A549 (cell line): Measurements from ENCODE around the gene PRSS21. TPM values are rescaled to one million over a fixed set of nuclear protein-coding genes. Genes with fewer than 3 reads are reported as not detected.

ENCODE experiments used
- ATAC-seq, 2 experiments: fragments of 200-7000 bp in 1 of 2; fragments of >200 bp in 1 of 2; cut with Nextera tagmentation in 1 of 2; cut with Tn5 transposase in 1 of 2; 3 replicates each; pipeline versions ENCODE4 v1.8.0 to v1.9.1; 2018 to 2020; ENCODE audit warnings: mild to moderate bottlenecking in 1 of 2, moderate library complexity in 1 of 2
- CTCF ChIA-PET: fragments of 300-600 bp; sonication (Branson Sonifier 250); formaldehyde crosslinking; extraction: SDS; loops from one replicate; lab custom pipeline; 2021; ENCODE audit warnings: antibody characterized with exemption, inconsistent platforms; lab: Yijun Ruan, JAX
- POLR2A ChIA-PET: fragments of 350-600 bp; formaldehyde crosslinking; extraction: SDS; loops from one replicate; lab custom pipeline; 2021; ENCODE audit warnings: antibody characterized with exemption, inconsistent platforms; lab: Yijun Ruan, JAX
- DNase-seq, 2 experiments: peaks; one replicate each; pipeline versions ENCODE4 v3.0.0 to v3.0.0-alpha.2; 2011 to 2016; ENCODE audit warnings: low read depth in 1 of 2, low spot score in 1 of 2
- FAIRE-seq: peaks from 2 replicates; lab custom pipeline; 2011; peaks lifted over from hg19 to GRCh38; lab: Jason Lieb, UNC
- H3K27ac ChIP-seq, 2 experiments: fragments of >200 bp; sonication (Bioruptor Twin); formaldehyde crosslinking; 3 replicates each; pipeline ENCODE4 v1.5.1; 2016 to 2017
- H3K4me1 ChIP-seq: fragments of >200 bp; sonication (Bioruptor Twin); formaldehyde crosslinking; 3 replicates; pipeline ENCODE4 v1.6.1; 2016
- H3K4me2 ChIP-seq: fragments of >200 bp; sonication (Bioruptor Twin); formaldehyde crosslinking; 3 replicates; pipeline ENCODE4 v1.6.1; 2016
- H3K4me3 ChIP-seq: fragments of >200 bp; sonication (Bioruptor Twin); formaldehyde crosslinking; 3 replicates; pipeline ENCODE4 v1.5.1; 2016
- H3K9me3 ChIP-seq: fragments of >200 bp; sonication (Bioruptor Twin); formaldehyde crosslinking; 3 replicates; pipeline ENCODE4 v1.6.1; 2016
- CEBPB ChIP-seq, 2 experiments: fragments of >200 bp in 1 of 2; sonication (Bioruptor Twin) in 1 of 2; formaldehyde crosslinking in 1 of 2; IDR thresholded peaks; 2 replicates each; pipeline ENCODE4 v1.6.1; 2012 to 2016
- CTCF ChIP-seq: fragments of >200 bp; sonication (Bioruptor Twin); formaldehyde crosslinking; IDR thresholded peaks from 3 replicates; pipeline ENCODE4 v1.5.1; 2016
- EHMT2 ChIP-seq: fragments of 200-600 bp; sonication (generic); IDR thresholded peaks from 2 replicates; pipeline ENCODE4 v1.6.1; 2016; ENCODE audit warnings: antibody characterized with exemption, low read depth, mild to moderate bottlenecking, moderate library complexity
- ESRRA ChIP-seq: fragments of 150-350 bp; IDR thresholded peaks from 2 replicates; pipeline ENCODE4 v1.6.1; 2014; ENCODE audit warnings: mild to moderate bottlenecking, low read length, borderline replicate concordance
- FOSB ChIP-seq: fragments of 250-450 bp; sonication (Bioruptor Pico); IDR thresholded peaks from 2 replicates; pipeline ENCODE4 v1.5.0; 2020; ENCODE audit warnings: mild to moderate bottlenecking, moderate library complexity
- HOXB13 ChIP-seq: fragments of 250-450 bp; sonication (Bioruptor Pico); IDR thresholded peaks from 2 replicates; pipeline ENCODE4 v1.5.0; 2020; ENCODE audit warnings: low read depth, mild to moderate bottlenecking, moderate library complexity
- HOXB5 ChIP-seq: fragments of 250-450 bp; sonication (Bioruptor Pico); IDR thresholded peaks from 2 replicates; pipeline ENCODE4 v1.5.0; 2020; ENCODE audit warnings: mild to moderate bottlenecking, moderate library complexity
- JUNB ChIP-seq: fragments of >200 bp; sonication (Bioruptor Twin); formaldehyde crosslinking; IDR thresholded peaks from 2 replicates; pipeline ENCODE4 v1.6.1; 2016
- MYC ChIP-seq: IDR thresholded peaks from 2 replicates; pipeline ENCODE4 v1.6.1; 2012; ENCODE audit warnings: mild to moderate bottlenecking, inconsistent platforms, low read length, improper control_type of control experiment, borderline replicate concordance
- PHF8 ChIP-seq: fragments of 200-600 bp; sonication (generic); IDR thresholded peaks from 2 replicates; pipeline ENCODE4 v1.6.1; 2016; ENCODE audit warnings: low read depth, mild to moderate bottlenecking, antibody characterized with exemption, moderate library complexity, borderline replicate concordance
- POLR2AphosphoS2 ChIP-seq: conservative IDR thresholded peaks from 2 replicates; pipeline ENCODE4 v1.6.1; 2012; ENCODE audit warnings: low read length, improper control_type of control experiment, inconsistent platforms
- RAD21 ChIP-seq, 2 experiments: fragments of >200 bp in 1 of 2; sonication (Bioruptor Twin) in 1 of 2; formaldehyde crosslinking in 1 of 2; IDR thresholded peaks in 1 of 2; conservative IDR thresholded peaks in 1 of 2; 2 replicates in 1 of 2; 3 replicates in 1 of 2; pipeline ENCODE4 v1.6.1; 2012 to 2018; ENCODE audit warnings: inconsistent platforms in 1 of 2
- REST ChIP-seq: fragments of 200-600 bp; sonication (generic); IDR thresholded peaks from 2 replicates; pipeline ENCODE4 v1.6.1; 2016; ENCODE audit warnings: antibody characterized with exemption, mild to moderate bottlenecking, moderate library complexity
- RNF2 ChIP-seq: fragments of 200-600 bp; sonication (generic); IDR thresholded peaks from 2 replicates; pipeline ENCODE4 v1.6.1; 2016; ENCODE audit warnings: low read depth, mild to moderate bottlenecking, antibody characterized with exemption, moderate library complexity, borderline replicate concordance
- TP53 ChIP-seq: fragments of 250-450 bp; sonication (Bioruptor Pico); IDR thresholded peaks from 2 replicates; pipeline ENCODE4 v1.5.0; 2021; ENCODE audit warnings: mild to moderate bottlenecking, moderate library complexity
- WGBS: methylation state at CpG from one replicate; pipeline ENCODE4 v1.1.6; 2017; ENCODE audit errors: missing lambda C conversion rate; 5-methylcytosine and 5-hydroxymethylcytosine counted together
- polyA plus RNA-seq, 4 experiments: library from polyadenylated mRNA; depleted of rRNA in 3 of 4; stranded (reverse); fragments of >200 nt; fragmentation: RNase III in 1 of 4; extraction: RNeasy Plus Mini Kit Qiagen cat#74134 plus additional on column Dnase treatment in 1 of 4; gene quantifications; 2 replicates in 3 of 4; 3 replicates in 1 of 4; pipeline ENCODE4 v1.2.3, GENCODE V29; 2011 to 2017

The PRSS21 gene
- polyA plus RNA-seq, 2 of the 4 experiments (the other 2 are of a cell fraction) = 0.12 to 0.23 TPM

- TF ChIP-seq REST = no peak
- no peak for TF ChIP-seq RNF2
- no peak for TF ChIP-seq FOSB (CRISPR knock-in tag)
- no peak for TF ChIP-seq RAD21 (conservative IDR thresholded peaks at IDR 0.05 in 1 of 2, IDR thresholded peaks at IDR 0.05 in 1 of 2)
- no peak for TF ChIP-seq EHMT2
- no peak for TF ChIP-seq MYC
- TF ChIP-seq POLR2AphosphoS2 = no peak
These were observed 1.3 kb downstream of the PRSS21 start (continued) for GRCh38 chr16:2818272-2818876.

GRCh38 chr16:2819179-2819938 lies 2.3 kb downstream of the PRSS21 start:
- POLR2A ChIA-PET = no interaction called here
- no peaks in the 10 kb centered on the region for H3K9me3 ChIP-seq
- TF ChIP-seq TP53 (CRISPR knock-in tag) = no peak
- no peak for TF ChIP-seq ESRRA
- TF ChIP-seq PHF8 = no peak
- no peak for TF ChIP-seq CEBPB (IDR thresholded peaks at IDR 0.05)
- TF ChIP-seq JUNB = no peak
- TF ChIP-seq HOXB13 = no peak
- TF ChIP-seq HOXB5 = no peak
- no peak for TF ChIP-seq CTCF
- no peak for TF ChIP-seq REST
- CTCF ChIA-PET = no interaction called here
- H3K27ac ChIP-seq = no peak overlapping the region
- H3K4me3 ChIP-seq = no peak overlapping the region
- no peak for FAIRE-seq
- H3K4me1 ChIP-seq = no peaks in the 10 kb centered on the region
- H3K4me2 ChIP-seq = no peak overlapping the region
- 73% methylated on average over 17 of the region's 18 CpGs for WGBS
- no peak for DNase-seq
- no peak for ATAC-seq
